Measurements from ENCODE around the gene TEC.
"Not testable (repeated sequence)": the region's sequence is repeated elsewhere in the genome, so short reads cannot be mapped to it uniquely, and the experiment has no call there.

TEC gene

DNA sequence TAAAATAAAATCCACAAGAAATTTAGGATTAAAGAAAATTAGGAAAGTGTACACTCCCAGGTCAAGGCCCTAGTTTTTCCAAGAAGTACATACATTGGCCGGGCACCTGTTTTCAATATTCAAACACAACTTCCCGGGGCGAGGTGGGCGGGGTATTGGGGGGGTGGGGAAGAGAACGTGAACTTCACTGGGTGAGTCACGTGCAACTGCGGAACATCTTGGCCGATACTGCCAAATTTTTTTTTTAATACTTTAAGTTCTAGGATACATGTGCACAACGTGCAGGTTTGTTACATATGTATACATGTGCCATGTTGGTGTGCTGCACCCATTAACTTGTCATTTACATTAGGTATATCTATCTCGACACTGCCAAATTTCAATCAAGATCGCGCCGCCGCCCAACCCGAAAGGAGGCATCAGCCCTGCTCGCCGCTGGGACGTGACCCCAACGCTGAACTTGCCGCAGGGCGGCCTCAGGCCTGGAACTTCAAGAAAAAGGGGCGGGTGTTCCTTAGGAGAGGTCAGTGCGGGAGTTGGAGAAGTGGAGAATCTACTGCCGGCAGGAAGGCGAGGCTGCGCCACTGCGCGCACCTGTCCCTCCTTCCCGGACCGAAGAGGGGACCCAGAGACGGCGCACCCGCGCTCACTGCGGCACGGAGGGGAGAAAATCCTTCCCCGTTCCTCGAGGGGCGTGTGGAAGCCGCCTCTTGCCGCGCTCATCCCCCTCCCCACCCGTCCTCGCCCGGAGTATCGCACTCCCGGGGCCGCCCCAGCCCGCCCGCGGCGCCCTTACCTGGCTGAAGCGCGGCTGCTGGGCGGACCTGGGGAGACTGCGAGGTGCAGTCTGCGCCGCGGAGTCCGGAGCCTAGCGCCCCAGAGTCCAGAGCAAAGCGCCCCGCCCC, at the start of gene TEC:
TSS of gene TEC (minus strand) at position 883 of the 905 bp plus-strand sequence. CDS start 41,224 bp downstream, outside the sequence.
- H3K4me3 ChIP-seq (ENCODE audit: low read depth, low read length): peak within 1 kb of the TSS; percentile 68
- no peak for DNase-seq (ENCODE audit: low read depth)

DNA sequence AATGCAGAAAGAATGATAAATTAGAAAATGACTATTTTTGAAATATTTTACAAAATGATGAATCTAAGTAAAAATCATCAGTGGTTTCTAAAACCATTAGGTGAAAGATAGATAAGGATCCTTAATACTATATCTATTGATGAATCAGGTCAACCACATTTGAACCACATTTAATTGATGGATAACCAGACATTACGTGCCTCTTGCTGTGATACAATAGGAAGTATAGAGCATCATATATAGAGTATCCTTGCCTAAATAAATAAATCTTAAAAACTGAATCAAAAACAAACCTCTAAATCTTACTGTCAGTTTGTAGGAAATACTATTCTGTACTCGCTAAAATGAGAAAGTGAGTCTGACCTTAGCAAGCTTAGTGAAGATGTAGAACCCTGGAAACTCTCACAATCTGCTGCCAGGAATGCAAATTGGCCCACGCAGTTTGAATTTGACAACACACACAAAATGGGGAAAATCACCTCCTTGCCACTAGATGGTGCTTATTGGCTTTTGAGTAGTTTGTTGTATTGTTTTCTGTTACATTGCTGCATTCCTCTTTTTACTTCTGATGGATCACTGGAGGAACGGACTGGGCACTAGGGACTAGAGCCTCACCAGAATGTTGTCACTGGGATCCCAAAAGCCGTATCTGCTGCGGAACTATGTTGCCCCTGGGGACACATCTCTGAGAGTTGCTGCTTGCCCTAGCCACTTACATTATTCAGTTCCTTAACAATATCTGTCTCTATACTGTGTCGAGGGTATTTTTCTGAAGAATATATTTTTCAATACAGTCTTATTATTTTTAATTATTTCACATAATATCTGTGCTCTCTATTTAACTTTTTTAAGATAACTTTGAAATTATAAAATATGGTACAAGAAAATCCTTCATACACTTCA, 46.3 kb upstream of the TEC start:
- DNase-seq (ENCODE audit: low read depth): no peak
- no peak overlapping the region for H3K4me3 ChIP-seq (ENCODE audit: low read depth, low read length)

DNA sequence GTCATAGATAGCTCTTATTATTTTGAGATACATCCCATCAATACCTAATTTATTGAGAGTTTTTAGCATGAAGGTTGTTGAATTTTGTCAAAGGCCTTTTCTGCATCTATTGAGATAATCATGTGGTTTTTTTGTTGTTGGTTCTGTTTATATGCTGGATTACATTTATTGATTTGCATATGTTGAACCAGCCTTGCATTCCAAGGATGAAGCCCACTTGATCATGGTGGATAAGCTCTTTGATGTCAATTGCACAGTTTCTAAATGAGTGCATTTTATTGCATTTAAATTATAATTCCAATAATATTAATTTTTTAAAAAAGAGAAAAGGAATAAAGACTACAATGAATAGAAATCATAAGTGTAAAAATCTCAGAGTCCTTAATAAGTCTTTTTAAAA, 45.1 kb upstream of the TEC start:
- DNase-seq (ENCODE audit: low read depth); H3K4me3 ChIP-seq (ENCODE audit: low read depth, low read length): not testable (repeated sequence)

DNA sequence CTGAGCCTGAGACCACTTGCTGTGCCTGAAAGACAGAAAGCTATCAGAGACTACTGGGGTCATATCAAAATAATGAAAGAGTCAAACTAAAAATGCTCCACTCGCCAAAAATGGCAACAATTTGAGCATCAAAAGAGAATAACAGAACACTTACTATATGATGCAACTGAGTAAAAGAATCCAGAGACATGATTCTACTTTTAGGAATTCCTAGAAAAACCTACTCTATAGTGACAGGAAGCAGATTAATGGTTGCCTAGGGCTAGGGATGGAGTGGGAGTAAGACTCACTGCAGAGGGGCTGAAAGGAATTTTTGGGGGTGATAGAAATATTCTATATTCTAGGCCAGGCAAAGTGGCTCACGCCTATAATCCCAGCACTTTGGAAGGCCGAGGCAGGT, 42.3 kb upstream of the TEC start:
- no peak for DNase-seq (ENCODE audit: low read depth)
- H3K4me3 ChIP-seq (ENCODE audit: low read depth, low read length): no peak overlapping the region

DNA sequence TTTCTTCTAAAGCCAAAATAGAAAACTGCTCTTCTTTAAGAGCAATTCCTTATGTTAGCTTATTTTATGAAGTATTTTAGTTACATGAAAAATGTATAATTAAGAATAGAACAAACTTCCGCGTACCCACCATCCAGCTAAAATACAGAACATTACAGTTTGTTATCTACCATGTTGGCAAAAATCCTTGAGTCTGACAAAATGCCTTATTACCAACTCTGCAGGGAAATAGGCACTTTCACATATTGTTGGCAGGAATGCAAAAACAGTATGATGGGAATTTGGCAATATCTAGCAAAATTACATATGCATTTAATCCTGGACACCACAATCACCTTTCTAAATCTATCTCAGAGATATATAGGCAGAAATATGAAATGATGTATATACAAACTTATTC, 39.3 kb upstream of the TEC start:
- no peak for DNase-seq (ENCODE audit: low read depth)
- no peak overlapping the region for H3K4me3 ChIP-seq (ENCODE audit: low read depth, low read length)

DNA sequence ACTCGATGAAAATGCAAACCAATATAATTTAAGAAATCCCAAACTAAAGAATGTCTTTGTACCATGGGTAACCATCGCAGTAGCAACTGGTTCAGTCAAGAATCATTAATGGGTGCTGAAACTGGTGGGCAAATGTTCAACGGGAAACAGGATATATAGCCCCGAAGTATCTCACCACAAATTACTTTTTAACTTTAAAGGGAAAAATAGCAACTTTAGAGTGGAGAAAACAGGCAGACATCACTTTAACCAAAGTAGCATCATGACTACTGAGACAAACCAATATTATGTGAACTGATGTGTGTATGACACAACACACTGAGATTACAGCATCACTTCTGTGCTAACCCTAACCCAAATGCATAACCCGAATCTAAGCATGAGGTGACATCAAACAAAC, 37.9 kb upstream of the TEC start:
- H3K4me3 ChIP-seq (ENCODE audit: low read depth, low read length): no peak overlapping the region
- DNase-seq (ENCODE audit: low read depth): no peak

DNA sequence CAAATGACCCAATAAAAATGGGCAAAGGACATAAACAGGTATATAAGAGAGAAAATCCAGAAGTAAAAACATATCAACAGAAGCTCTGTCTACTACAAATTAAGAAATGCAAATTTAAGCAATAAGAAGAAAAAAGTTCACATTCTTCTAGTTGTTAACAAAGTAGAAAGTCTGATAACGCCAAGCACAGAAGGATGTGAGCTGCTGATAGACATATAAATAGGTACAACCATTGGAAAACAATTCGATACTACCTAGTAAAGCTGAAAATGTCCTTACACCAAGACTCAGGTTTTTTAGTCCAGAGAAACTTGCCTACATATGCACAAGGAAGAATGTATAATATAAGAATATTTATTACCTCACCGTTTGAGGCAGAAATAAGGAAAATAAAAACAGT, 35.9 kb upstream of the TEC start:
- no peak for DNase-seq (ENCODE audit: low read depth)
- no peak overlapping the region for H3K4me3 ChIP-seq (ENCODE audit: low read depth, low read length)

DNA sequence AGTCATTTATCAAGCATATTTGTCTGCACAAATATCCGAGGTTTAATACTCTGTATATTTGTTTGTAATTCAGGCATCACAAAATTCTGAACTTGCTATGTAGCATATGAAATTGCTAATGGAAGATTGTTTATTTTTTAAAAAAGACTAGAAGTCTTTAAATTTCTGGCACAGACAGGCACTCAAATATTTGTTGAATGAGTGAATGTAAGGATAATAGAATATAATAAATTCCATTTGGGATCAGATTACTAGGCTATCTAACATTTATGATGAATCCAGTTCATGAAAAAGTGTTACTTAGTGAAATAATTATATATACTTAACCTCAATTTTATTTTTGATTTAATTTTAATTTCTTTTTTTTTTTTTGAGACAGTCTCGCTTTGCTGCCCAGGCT, 30.4 kb upstream of the TEC start:
- no peak overlapping the region for H3K4me3 ChIP-seq (ENCODE audit: low read depth, low read length)
- DNase-seq (ENCODE audit: low read depth): no peak

DNA sequence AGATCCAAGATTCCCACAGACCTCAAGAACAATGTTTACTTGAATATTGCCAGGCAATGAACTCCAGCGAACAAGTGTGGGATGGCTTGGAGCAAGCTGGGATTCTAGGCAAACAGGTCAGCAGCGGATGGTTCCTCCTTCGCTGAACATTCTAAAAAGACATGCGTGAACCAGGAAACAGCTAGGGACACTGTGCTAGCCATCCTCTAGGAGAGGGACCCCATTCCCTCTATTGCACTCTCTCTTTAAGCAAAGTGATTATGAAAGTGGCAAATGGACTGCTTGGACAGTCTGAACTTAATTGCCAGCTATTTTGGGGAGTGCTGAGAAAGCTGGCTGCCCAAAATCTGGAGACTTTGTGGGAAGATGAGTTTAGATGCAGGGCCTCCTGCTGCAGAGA, 29.9 kb upstream of the TEC start:
- no peak overlapping the region for H3K4me3 ChIP-seq (ENCODE audit: low read depth, low read length)
- no peak for DNase-seq (ENCODE audit: low read depth)

DNA sequence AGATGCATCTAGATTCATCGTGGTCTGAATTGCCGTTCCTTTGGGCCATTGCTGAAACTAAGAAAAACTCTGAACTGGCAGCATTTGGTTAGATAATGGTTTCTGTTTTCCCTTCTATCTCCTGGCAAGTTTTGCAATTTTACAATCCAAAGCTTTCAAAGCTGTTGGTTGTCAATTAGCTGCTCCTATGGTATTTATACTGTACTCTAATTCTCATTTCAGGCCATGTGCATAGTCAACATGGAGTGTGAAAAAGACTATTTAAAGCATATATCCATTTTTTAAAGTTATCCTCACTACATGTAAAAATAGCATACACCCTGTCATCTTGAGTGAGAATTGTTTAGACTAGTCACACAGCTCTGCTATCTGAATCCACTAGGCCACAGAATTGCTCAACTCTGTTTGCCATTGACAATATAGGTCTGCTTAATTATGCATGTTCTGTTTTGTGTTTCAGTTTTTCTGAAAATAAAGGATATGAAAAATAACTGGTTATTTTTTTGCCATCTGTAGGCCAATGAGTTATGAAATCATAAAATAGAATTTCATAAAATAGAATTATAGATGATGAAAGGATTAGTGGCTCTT, 27.7 kb upstream of the TEC start:
- no peak for DNase-seq (ENCODE audit: low read depth)
- no peak overlapping the region for H3K4me3 ChIP-seq (ENCODE audit: low read depth, low read length)

DNA sequence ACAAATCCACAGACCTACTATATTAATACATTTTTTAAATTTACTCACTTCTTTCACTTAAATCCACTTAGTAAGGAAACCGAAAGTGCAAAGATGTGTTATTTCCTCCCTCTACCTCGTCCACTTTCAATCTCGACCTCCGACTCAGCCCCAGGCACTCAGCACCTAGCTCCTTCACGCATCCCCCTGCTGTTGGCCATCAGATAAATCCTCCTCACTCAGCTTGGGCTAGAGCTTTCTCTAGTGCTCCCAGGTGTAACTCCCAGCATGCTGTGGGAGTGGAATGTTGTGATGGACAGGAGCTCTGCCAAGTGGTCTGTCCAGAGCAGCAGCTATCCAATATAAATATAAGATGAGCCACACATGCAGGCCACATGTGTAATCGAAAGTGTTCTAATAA, 26.7 kb upstream of the TEC start:
- DNase-seq (ENCODE audit: low read depth): no peak
- H3K4me3 ChIP-seq (ENCODE audit: low read depth, low read length): no peak overlapping the region

DNA sequence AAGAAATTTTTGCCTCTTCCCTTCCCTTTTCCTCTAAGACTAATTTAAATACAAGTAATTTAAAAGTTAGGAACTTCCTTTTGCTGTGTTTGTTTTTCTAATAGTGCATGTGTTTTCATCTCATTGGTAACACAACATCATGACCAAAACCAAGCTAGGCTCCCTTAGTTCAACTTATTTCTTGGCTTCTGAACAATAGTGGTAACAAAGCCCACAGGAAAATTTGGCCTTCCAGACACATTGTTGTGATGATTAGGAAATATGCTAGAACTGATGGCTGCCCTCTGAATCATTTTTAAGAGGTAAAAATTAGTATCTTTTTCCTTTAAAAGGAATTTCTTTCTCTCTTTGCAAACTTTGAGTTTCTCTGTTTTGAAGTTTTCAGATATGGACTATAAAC, 25.5 kb upstream of the TEC start:
- H3K4me3 ChIP-seq (ENCODE audit: low read depth, low read length): no peak overlapping the region
- DNase-seq (ENCODE audit: low read depth): no peak

DNA sequence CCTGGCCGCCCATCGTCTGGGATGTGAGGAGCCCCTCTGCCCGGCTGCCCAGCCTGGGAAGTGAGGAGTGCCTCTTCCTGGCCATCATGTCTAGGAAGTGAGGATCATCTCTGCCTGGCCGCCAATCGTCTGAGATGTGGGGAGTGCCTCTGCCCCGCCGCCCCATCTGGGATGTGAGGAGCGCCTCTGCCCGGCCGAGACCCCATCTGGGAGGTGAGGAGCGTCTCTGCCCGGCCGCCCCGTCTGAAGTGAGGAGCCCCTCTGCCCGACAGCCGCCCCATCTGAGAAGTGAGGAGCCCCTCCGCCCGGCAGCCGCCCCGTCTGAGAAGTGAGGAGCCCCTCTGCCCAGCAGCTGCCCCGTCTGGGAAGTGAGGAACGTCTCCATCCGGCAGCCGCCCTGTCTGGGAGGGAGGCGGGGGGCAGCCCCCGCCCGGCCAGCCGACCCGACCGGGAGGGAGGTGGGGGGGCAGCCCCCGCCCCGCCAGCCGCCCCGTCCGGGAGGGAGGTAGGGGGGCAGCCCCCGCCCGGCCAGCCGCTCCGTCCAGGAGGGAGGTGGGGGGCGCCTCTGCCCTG, 22.7 kb upstream of the TEC start:
- not testable (repeated sequence) for DNase-seq (ENCODE audit: low read depth); H3K4me3 ChIP-seq (ENCODE audit: low read depth, low read length)

DNA sequence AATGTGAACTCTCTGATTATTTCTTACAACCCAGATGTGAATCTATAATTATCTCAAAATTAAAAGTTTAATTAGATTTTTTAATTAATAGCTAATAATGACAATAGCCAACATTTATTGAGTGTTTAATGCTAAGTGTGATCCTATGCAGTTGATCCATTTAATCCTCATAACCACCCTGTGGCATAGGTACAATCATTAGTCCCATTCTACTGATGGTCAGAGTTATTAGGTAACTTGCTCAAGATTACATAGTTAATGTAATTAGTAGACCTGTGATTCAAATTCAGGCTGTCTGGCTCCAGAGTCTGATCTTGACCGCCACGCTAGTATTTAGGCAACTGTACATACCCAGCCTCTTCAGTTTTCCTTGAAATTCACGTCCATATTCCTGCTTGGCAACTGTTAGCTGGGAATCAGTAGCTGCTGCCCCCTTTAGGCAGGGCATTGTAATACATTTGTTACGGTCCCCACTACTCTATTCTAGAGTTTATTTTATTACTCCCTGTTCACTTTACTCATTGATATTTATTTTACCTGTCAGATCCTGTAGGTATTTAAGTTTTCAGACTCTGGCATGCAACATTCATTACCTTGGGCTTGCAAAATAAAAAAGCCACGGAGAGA, 20.6 kb upstream of the TEC start:
- no peak overlapping the region for H3K4me3 ChIP-seq (ENCODE audit: low read depth, low read length)
- no peak for DNase-seq (ENCODE audit: low read depth)

DNA sequence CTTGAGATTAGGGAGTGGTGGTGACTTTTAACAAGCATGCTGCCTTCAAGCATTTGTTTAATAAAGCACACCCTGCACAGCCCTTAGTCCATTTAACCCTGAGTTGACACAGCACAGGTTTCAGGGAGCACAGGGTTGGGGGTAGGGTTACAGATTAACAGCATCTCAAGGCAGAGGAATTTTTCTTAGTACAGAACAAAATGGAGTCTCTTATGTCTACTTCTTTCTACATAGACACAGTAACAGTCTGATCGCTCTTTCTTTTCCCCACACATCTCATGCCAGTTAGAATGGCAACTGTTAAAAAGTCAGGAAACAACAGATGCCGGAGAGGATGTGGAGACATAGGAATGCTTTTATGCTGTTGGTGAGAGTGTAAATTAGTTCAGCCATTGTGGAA, 16.4 kb upstream of the TEC start:
- not testable (repeated sequence) for DNase-seq (ENCODE audit: low read depth); H3K4me3 ChIP-seq (ENCODE audit: low read depth, low read length)

DNA sequence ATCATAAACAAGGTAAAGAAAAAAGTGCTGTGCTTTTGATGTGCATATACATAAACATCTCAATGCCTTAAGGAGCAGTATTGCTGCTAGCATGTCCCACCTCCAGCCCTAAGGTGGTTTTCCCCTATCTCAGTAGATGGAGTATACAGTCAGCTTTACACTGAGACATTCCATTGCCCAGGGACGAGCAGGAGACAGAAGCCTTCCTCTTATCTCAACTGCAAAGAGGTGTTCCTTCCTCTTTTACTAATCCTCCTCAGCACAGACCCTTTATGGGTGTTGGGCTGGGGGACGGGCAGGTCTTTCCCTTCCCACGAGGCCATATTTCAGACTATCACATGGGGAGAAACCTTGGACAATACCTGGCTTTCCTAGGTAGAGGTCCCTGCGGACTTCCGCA, 16.0 kb upstream of the TEC start:
- DNase-seq (ENCODE audit: low read depth); H3K4me3 ChIP-seq (ENCODE audit: low read depth, low read length): not testable (repeated sequence)

DNA sequence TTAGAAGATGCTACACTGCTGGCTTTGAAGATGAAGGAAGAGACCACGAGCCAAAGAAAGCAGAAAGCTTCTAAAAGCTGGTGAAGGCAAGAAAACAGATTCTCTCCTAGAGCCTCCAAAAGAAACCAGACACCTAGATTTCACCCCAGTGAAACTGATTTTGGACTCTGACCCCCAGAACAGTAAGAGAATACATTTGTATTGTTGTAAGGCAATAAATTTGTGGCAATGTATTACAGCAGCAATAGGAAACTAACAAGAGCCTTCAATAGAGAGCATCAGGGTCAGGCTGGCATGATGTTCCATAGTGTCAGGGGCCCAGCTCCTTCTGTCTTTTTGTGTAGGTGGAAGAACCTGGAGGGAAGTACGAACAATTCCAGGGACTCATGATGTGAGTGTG, 6.0 kb upstream of the TEC start:
- H3K4me3 ChIP-seq (ENCODE audit: low read depth, low read length): no peak overlapping the region
- no peak for DNase-seq (ENCODE audit: low read depth)

DNA sequence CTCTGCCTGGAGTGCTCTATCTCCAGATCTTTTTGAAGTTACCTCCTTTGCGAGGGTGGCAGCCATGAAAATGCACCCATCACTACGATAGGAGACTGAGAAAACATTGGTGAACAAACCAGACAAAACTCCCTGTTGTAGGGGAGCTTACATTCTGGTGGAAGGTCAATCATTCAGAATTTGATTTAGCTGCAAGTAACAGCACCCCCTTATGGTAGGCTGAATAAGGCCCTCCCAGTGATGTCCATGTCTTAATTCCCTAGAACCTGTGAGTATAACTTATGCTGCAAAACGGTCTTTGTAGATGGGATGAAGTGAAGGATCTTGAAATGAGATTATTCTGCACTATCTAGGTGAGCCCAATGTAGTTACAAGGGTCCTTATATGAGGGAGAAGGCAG, 5.6 kb upstream of the TEC start:
- H3K4me3 ChIP-seq (ENCODE audit: low read depth, low read length): no peak overlapping the region
- no peak for DNase-seq (ENCODE audit: low read depth)

DNA sequence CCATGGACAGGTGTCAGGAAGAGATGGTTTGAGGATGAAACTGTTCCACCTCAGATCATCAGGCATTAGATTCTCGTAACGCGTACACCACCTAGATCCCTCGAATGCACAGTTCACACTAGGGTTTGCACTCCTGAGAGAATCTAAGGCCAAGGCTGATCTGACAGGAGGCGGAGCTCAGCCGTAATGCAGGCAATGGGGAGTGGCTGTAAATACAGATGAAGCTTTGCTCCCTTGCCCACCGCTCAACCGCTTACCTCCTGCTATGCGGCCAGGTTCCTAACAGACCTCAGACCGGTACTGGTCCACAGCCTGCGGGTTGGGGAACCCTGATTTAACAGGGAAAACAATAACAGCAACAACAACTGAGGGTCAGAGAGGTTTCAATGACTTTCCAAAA, 2.0 kb upstream of the TEC start:
- H3K4me3 ChIP-seq (ENCODE audit: low read depth, low read length): no peak overlapping the region
- no peak for DNase-seq (ENCODE audit: low read depth)
